IMR-90 (cell line): Measurements from ENCODE around the gene CDK14. TPM values are rescaled to one million over a fixed set of nuclear protein-coding genes. Genes with fewer than 3 reads are reported as not detected.

ENCODE experiments used
- ATAC-seq: fragments of 200-7000 bp; cut with Tn5 transposase; 2 replicates; pipeline ENCODE4 v1.9.1; 2020; ENCODE audit warnings: low read depth, mild to moderate bottlenecking, moderate library complexity
- BruUV-seq: library from RNA; stranded (reverse); fragments of 400-500 nt; replicated peaks from 2 replicates; lab custom pipeline; 2021; lab: Mats Ljungman, UMichigan
- CTCF ChIA-PET: fragments of 300-600 bp; formaldehyde crosslinking; extraction: SDS; loops from one replicate; lab custom pipeline; 2021; ENCODE audit warnings: antibody characterized with exemption; lab: Yijun Ruan, JAX
- POLR2A ChIA-PET: fragments of 300-600 bp; sonication (Branson Sonifier 250); formaldehyde crosslinking; loops from one replicate; lab custom pipeline; 2022; ENCODE audit warnings: antibody characterized with exemption; ENCODE audit not compliant: unreplicated experiment; lab: Charles Lee
- DNase-seq: peaks from one replicate; pipeline ENCODE4 v3.0.0; 2013
- H2AFZ ChIP-seq: replicated peaks from 2 replicates; pipeline ENCODE3; 2013; ENCODE audit warnings: low read length, mild to moderate bottlenecking; ENCODE audit not compliant: poor library complexity
- H2AK5ac ChIP-seq: 2 replicates; pipeline ENCODE4 v1.6.1; 2013; ENCODE audit warnings: low read depth, low read length, inconsistent platforms
- H2AK9ac ChIP-seq: replicated peaks from 2 replicates; pipeline ENCODE3; 2013; ENCODE audit warnings: mild to moderate bottlenecking, low read depth, low read length, moderate library complexity; ENCODE audit not compliant: poor library complexity
- H2BK120ac ChIP-seq: 2 replicates; pipeline ENCODE4 v1.6.1; 2013; ENCODE audit warnings: low read depth, low read length, inconsistent platforms
- H2BK15ac ChIP-seq: 3 replicates; pipeline ENCODE4 v1.6.1; 2013; ENCODE audit warnings: low read depth, low read length, inconsistent platforms
- H2BK20ac ChIP-seq: 2 replicates; pipeline ENCODE4 v1.6.1; 2013; ENCODE audit warnings: low read depth, mild to moderate bottlenecking, inconsistent platforms, low read length, moderate library complexity
- H2BK5ac ChIP-seq: 2 replicates; pipeline ENCODE4 v1.6.1; 2013; ENCODE audit warnings: mild to moderate bottlenecking, low read depth, low read length, inconsistent platforms; ENCODE audit not compliant: poor library complexity, severe bottlenecking
- H3K14ac ChIP-seq: replicated peaks from 2 replicates; pipeline ENCODE4 v1.6.1; 2013; ENCODE audit warnings: low read depth, low read length, inconsistent platforms
- H3K18ac ChIP-seq: 2 replicates; pipeline ENCODE4 v1.6.1; 2013; ENCODE audit warnings: low read depth, low read length, control low read depth
- H3K23ac ChIP-seq: 2 replicates; pipeline ENCODE4 v1.6.1; 2013; ENCODE audit warnings: low read depth, low read length, inconsistent platforms
- H3K27ac ChIP-seq: 2 replicates; pipeline ENCODE4 v1.5.1; 2013; ENCODE audit warnings: mild to moderate bottlenecking, control low read depth, low read length; ENCODE audit not compliant: insufficient read depth
- H3K27me3 ChIP-seq: 2 replicates; pipeline ENCODE4 v1.6.1; 2013; ENCODE audit warnings: low read length; ENCODE audit not compliant: control insufficient read depth, insufficient read depth
- H3K36me3 ChIP-seq: 2 replicates; pipeline ENCODE4 v1.6.1; 2013; ENCODE audit warnings: low read length, mixed read lengths; ENCODE audit not compliant: control insufficient read depth, insufficient read depth
- H3K4ac ChIP-seq: 2 replicates; pipeline ENCODE4 v1.6.1; 2013; ENCODE audit warnings: low read depth, low read length, inconsistent platforms
- H3K4me1 ChIP-seq: 2 replicates; pipeline ENCODE4 v1.6.1; 2013; ENCODE audit warnings: low read length, mixed read lengths; ENCODE audit not compliant: control insufficient read depth, insufficient read depth
- H3K4me2 ChIP-seq: 2 replicates; pipeline ENCODE4 v1.6.1; 2013; ENCODE audit warnings: low read depth, mild to moderate bottlenecking, control low read depth, low read length, moderate library complexity
- H3K4me3 ChIP-seq: 2 replicates; pipeline ENCODE4 v1.5.1; 2013; ENCODE audit warnings: low read depth, mild to moderate bottlenecking, control low read depth, low read length, moderate library complexity; ENCODE audit not compliant: insufficient read depth
- H3K56ac ChIP-seq: 2 replicates; pipeline ENCODE4 v1.6.1; 2013; ENCODE audit warnings: low read length, inconsistent platforms; ENCODE audit not compliant: insufficient read depth; ENCODE audit errors: extremely low read depth
- H3K79me1 ChIP-seq, 2 experiments: 2 replicates each; pipeline ENCODE4 v1.6.1; 2013; ENCODE audit warnings: low read length in 2 of 2, inconsistent platforms in 1 of 2, low read depth in 1 of 2
- H3K9ac ChIP-seq: 2 replicates; pipeline ENCODE4 v1.6.1; 2013; ENCODE audit warnings: low read depth, low read length, control low read depth
- H3K9me1 ChIP-seq: 2 replicates; pipeline ENCODE4 v1.6.1; 2013; ENCODE audit warnings: low read length, inconsistent platforms; ENCODE audit not compliant: insufficient read depth
- H3K9me3 ChIP-seq: 2 replicates; pipeline ENCODE4 v1.6.1; 2013; ENCODE audit warnings: low read length; ENCODE audit not compliant: control insufficient read depth, insufficient read depth
- H4K20me1 ChIP-seq: 2 replicates; pipeline ENCODE4 v1.6.1; 2013; ENCODE audit warnings: low read length, inconsistent platforms; ENCODE audit not compliant: insufficient read depth
- H4K5ac ChIP-seq: 2 replicates; pipeline ENCODE4 v1.6.1; 2013; ENCODE audit warnings: mild to moderate bottlenecking, low read depth, low read length, control low read depth
- H4K8ac ChIP-seq, 2 experiments: 2 replicates each; pipeline ENCODE4 v1.6.1; 2013; ENCODE audit warnings: low read depth in 2 of 2, low read length in 2 of 2, control low read depth in 1 of 2, inconsistent platforms in 1 of 2
- H4K91ac ChIP-seq: 2 replicates; pipeline ENCODE4 v1.6.1; 2013; ENCODE audit warnings: low read depth, low read length, inconsistent platforms; ENCODE audit not compliant: insufficient read depth
- BHLHE40 ChIP-seq: fragments of 150-350 bp; IDR thresholded peaks from 2 replicates; pipeline ENCODE4 v1.6.1; 2016; ENCODE audit warnings: mild to moderate bottlenecking, low read depth, low read length
- CEBPB ChIP-seq: IDR thresholded peaks from 2 replicates; pipeline ENCODE4 v1.6.1; 2012; ENCODE audit warnings: low read depth, low read length, improper control_type of control experiment
- FOS ChIP-seq: fragments of 150-350 bp; IDR thresholded peaks from 2 replicates; pipeline ENCODE4 v1.6.1; 2016; ENCODE audit warnings: low read depth, low read length
- MAFK ChIP-seq: IDR thresholded peaks from 2 replicates; pipeline ENCODE4 v1.6.1; 2012; ENCODE audit warnings: low read depth, low read length, improper control_type of control experiment
- MXI1 ChIP-seq: IDR thresholded peaks from 2 replicates; pipeline ENCODE4 v1.6.1; 2012; ENCODE audit warnings: low read depth, mild to moderate bottlenecking, low read length, moderate library complexity, borderline replicate concordance
- POLR2A ChIP-seq: IDR thresholded peaks from 2 replicates; pipeline ENCODE4 v1.6.1; 2012; ENCODE audit warnings: mild to moderate bottlenecking, low read depth, low read length
- RAD21 ChIP-seq: IDR thresholded peaks from 2 replicates; pipeline ENCODE4 v1.6.1; 2012; ENCODE audit warnings: low read length, improper control_type of control experiment
- RFX5 ChIP-seq: IDR thresholded peaks from 2 replicates; pipeline ENCODE4 v1.8.0; 2012; ENCODE audit warnings: low read depth, mild to moderate bottlenecking, low read length, moderate library complexity
- SMC3 ChIP-seq: fragments of 150-350 bp; IDR thresholded peaks from 2 replicates; pipeline ENCODE4 v1.6.1; 2016; ENCODE audit warnings: low read depth, mild to moderate bottlenecking, antibody characterized with exemption, low read length, moderate library complexity
- WGBS, 2 experiments: methylation state at CpG; one replicate each; pipeline versions ENCODE4 v1.1.5 to v1.1.7; 2013; ENCODE audit warnings: missing lambda C conversion rate in 2 of 2; ENCODE audit not compliant: insufficient read length in 1 of 2; ENCODE audit errors: extremely low coverage in 2 of 2; 5-methylcytosine and 5-hydroxymethylcytosine counted together
- dilution Hi-C: fragments of 300-500 bp; cut with HindIII; formaldehyde crosslinking; loops from one replicate; pipeline ENCODE4 v1.14.3; 2018; ENCODE audit warnings: low sequenced_read_pairs; ENCODE audit not compliant: unreplicated experiment
- in situ Hi-C: fragments of 300-500 bp; cut with MboI; formaldehyde crosslinking; loops from 3 replicates; pipeline ENCODE4 v1.14.3; 2019; ENCODE audit warnings: low sequenced_read_pairs, inconsistent platforms, mixed read lengths
- intact Hi-C: fragments of 100-400 bp; cut with micrococcal nuclease; formaldehyde crosslinking; loops from 2 replicates; pipeline ENCODE4 v1.10.0; 2022
- polyA plus RNA-seq, 3 experiments: library from polyadenylated mRNA; depleted of rRNA; stranded (reverse); fragments of >200 nt; gene quantifications; 2 replicates each; pipeline ENCODE4 v1.2.3, GENCODE V29; 2012; ENCODE audit warnings: low replicate concordance in 1 of 3
- total RNA-seq: library from RNA; depleted of rRNA; stranded (reverse); fragments of >200 nt; gene quantifications from 2 replicates; pipeline ENCODE4 v1.2.3, GENCODE V29; 2012
- TF ChIP-seq, protein P1 (sequence below): fragments of 150-350 bp; IDR thresholded peaks from 2 replicates; pipeline ENCODE4 v1.6.1; 2017; ENCODE audit warnings: mild to moderate bottlenecking, antibody characterized with exemption, low read length, low read depth
- TF ChIP-seq, protein P2 (sequence below): fragments of 150-350 bp; IDR thresholded peaks from 2 replicates; pipeline ENCODE4 v1.6.1; 2016; ENCODE audit warnings: low read depth, mild to moderate bottlenecking, low read length, moderate library complexity, borderline replicate concordance
- TF ChIP-seq, protein P3 (sequence below): conservative IDR thresholded peaks from 2 replicates; pipeline ENCODE4 v1.5.1; 2012; ENCODE audit warnings: mild to moderate bottlenecking, low read depth, low read length, improper control_type of control experiment

CDK14 gene
- total and polyA plus RNA-seq, 2 of the 4 experiments (the other 2 are of a cell fraction) = 10.1 to 29.6 TPM

DNA sequence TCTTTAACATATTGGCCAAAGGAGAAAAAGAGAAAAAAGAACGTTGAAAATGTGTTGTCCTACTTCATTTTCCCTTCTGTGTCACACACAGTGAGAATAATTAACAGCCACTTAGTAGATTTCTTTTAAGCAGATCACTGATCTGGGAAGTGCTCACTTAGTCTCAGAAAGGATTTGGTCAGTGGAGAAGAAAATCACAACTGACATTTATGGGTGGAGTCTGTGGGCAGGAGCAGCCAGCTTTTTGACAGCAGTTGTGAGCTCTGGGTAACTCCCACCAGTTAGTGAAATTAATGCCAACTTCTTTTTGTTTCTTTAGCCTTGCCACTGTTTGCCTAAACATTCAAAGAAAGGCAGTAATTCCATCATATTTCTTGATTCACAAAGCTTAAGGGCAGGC is 49.7 kb downstream of the CDK14 start:
- BruUV-seq = no TSS peak
- Histone ChIP-seq H2BK20ac (no peak overlapping the region), H2AFZ (no peak overlapping the region), H3K79me1 (peaks cover 10 to 13% of the 10 kb centered on the region in 2 experiments), H3K27ac (no peak overlapping the region), H4K5ac (no peak overlapping the region), H4K20me1 (no peaks in the 10 kb centered on the region; the same call in 1 of the 2 replicates), H3K36me3 (no peaks in the 10 kb centered on the region), H3K4me2 (no peak overlapping the region), H2BK15ac (no peak overlapping the region), H2BK5ac (no peak overlapping the region), H3K18ac (no peak overlapping the region), H2AK5ac (no peak overlapping the region), H2AK9ac (no peak overlapping the region), H4K91ac (no peak overlapping the region), H3K23ac (no peak overlapping the region), H4K8ac (no peak overlapping the region), H3K9me1 (no peaks in the 10 kb centered on the region), H3K56ac (no peak overlapping the region), H3K27me3 (no peaks in the 10 kb centered on the region), H3K4ac (no peak overlapping the region), H3K4me3 (no peak overlapping the region), H3K14ac (no peak overlapping the region), H2BK120ac (no peak overlapping the region), H3K4me1 (no peaks in the 10 kb centered on the region), H3K9ac (no peak overlapping the region), H3K9me3 (no peaks in the 10 kb centered on the region)
- no peak for DNase-seq
- ChIA-PET CTCF (no interaction called here), POLR2A (no interaction called here)
- dilution Hi-C loops (no loop called here), intact Hi-C loops (no loop called here), in situ Hi-C loops (no loop called here)
- no CpG with 5 or more reads among the region's 1 CpG for WGBS, 2 experiments
- TF ChIP-seq MAFK (no peak), MXI1 (no peak), FOS (no peak), BHLHE40 (no peak), RFX5 (no peak), CEBPB (no peak), POLR2A (no peak), RAD21 (no peak), SMC3 (no peak)
- TF ChIP-seq, protein P1, sequence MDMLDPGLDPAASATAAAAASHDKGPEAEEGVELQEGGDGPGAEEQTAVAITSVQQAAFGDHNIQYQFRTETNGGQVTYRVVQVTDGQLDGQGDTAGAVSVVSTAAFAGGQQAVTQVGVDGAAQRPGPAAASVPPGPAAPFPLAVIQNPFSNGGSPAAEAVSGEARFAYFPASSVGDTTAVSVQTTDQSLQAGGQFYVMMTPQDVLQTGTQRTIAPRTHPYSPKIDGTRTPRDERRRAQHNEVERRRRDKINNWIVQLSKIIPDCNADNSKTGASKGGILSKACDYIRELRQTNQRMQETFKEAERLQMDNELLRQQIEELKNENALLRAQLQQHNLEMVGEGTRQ = no peak
- TF ChIP-seq, protein P2, sequence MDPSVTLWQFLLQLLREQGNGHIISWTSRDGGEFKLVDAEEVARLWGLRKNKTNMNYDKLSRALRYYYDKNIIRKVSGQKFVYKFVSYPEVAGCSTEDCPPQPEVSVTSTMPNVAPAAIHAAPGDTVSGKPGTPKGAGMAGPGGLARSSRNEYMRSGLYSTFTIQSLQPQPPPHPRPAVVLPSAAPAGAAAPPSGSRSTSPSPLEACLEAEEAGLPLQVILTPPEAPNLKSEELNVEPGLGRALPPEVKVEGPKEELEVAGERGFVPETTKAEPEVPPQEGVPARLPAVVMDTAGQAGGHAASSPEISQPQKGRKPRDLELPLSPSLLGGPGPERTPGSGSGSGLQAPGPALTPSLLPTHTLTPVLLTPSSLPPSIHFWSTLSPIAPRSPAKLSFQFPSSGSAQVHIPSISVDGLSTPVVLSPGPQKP = no peak
- TF ChIP-seq, protein P3, sequence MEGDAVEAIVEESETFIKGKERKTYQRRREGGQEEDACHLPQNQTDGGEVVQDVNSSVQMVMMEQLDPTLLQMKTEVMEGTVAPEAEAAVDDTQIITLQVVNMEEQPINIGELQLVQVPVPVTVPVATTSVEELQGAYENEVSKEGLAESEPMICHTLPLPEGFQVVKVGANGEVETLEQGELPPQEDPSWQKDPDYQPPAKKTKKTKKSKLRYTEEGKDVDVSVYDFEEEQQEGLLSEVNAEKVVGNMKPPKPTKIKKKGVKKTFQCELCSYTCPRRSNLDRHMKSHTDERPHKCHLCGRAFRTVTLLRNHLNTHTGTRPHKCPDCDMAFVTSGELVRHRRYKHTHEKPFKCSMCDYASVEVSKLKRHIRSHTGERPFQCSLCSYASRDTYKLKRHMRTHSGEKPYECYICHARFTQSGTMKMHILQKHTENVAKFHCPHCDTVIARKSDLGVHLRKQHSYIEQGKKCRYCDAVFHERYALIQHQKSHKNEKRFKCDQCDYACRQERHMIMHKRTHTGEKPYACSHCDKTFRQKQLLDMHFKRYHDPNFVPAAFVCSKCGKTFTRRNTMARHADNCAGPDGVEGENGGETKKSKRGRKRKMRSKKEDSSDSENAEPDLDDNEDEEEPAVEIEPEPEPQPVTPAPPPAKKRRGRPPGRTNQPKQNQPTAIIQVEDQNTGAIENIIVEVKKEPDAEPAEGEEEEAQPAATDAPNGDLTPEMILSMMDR = no peak
- ATAC-seq = no peak
